ENCODE measurements around the gene AK9. TPM values are rescaled to one million over a fixed set of nuclear protein-coding genes. Genes with fewer than 3 reads are reported as not detected.

AK9 gene
- polyA plus RNA-seq, 1 of the 3 experiments (the other 2 are of a cell fraction), result 0.76 TPM

GRCh38 chr6:109514946-109515345 lies 176.1 kb downstream of the AK9 start:
- 65% methylated on average over 3 of the region's 3 CpGs for WGBS (ENCODE audit: low lambda C conversion rate)
- peak overlapping the region in 1 of 2 experiments; percentile 77; a peak in 1 of 4 replicates for H3K27ac ChIP-seq (ENCODE audit: low read depth in 2 of 2, low read length in 1 of 2)
- H4K20me1 ChIP-seq (ENCODE audit: insufficient read depth), result no peaks in the 10 kb centered on the region
- no peak overlapping the region for H3K4me3 ChIP-seq (ENCODE audit: low read depth in 2 of 2, low read length in 1 of 2)
- H3F3A ChIP-seq (replicated peaks; ENCODE audit: insufficient read depth), result peaks cover 4% of the 10 kb centered on the region
- H3K4me1 ChIP-seq (ENCODE audit: control insufficient read depth in 1 of 2, insufficient read depth in 2 of 2, low read depth in 1 of 2, low read length in 1 of 2), result peaks cover 0 to 23% of the 10 kb centered on the region in 2 experiments; a peak in 1 of 4 replicates
- H3K4me2 ChIP-seq, result no peak overlapping the region; the same call in 1 of the 2 replicates
- no peak overlapping the region for H3K9ac ChIP-seq
- ChIA-PET CTCF (interaction anchor here (1.1 kb wide), 1 partner anchor 13 kb away, joined by 3 read pairs; no protein-coding TSS in a partner anchor), POLR2A (no interaction called here)
- TF ChIP-seq JUND (IDR thresholded peaks at IDR 0.05) (no peak), YY1 (IDR thresholded peaks at IDR 0.05; ENCODE audit: low read depth) (no peak), RXRA (IDR thresholded peaks at IDR 0.05; ENCODE audit: borderline replicate concordance, low read depth) (no peak), EZH2phosphoT487 (IDR thresholded peaks at IDR 0.05; ENCODE audit: borderline replicate concordance, low read depth) (no peak), ZBTB33 (IDR thresholded peaks at IDR 0.05; ENCODE audit: borderline replicate concordance, low read depth) (no peak), CTCF (IDR thresholded peaks at IDR 0.05) (no peak), PBX3 (IDR thresholded peaks at IDR 0.05) (no peak), TEAD4 (IDR thresholded peaks at IDR 0.05; ENCODE audit: borderline replicate concordance, insufficient read depth) (no peak), NRF1 (IDR thresholded peaks at IDR 0.05; ENCODE audit: low read depth, low read length) (no peak), FOSL2 (IDR thresholded peaks at IDR 0.05; ENCODE audit: borderline replicate concordance, low read depth) (no peak)
- H2AFZ ChIP-seq (ENCODE audit: low read depth), result 0 out of 2 replicates have a peak overlapping the region, but pooled peaks have one; percentile 38
- H3K27me3 ChIP-seq (ENCODE audit: insufficient read depth), result no peaks in the 10 kb centered on the region
- H3K36me3 ChIP-seq (replicated peaks in 1 of 2; ENCODE audit: control insufficient read depth in 1 of 2, insufficient read depth in 2 of 2, low read length in 1 of 2), result no peaks in the 10 kb centered on the region
- no peak for DNase-seq
- no peaks in the 10 kb centered on the region for H3K9me2 ChIP-seq
- H3K9me3 ChIP-seq, result no peaks in the 10 kb centered on the region
- no peaks in the 10 kb centered on the region for H3K79me2 ChIP-seq (ENCODE audit: insufficient read depth)

- Histone ChIP-seq H3K27ac (ENCODE audit: low read depth in 2 of 2, low read length in 1 of 2) (peak overlapping the region in 1 of 2 experiments; percentile 77; a peak in 2 of 4 replicates), H3K9me2 (no peaks in the 10 kb centered on the region), H3K36me3 (replicated peaks in 1 of 2; ENCODE audit: control insufficient read depth in 1 of 2, insufficient read depth in 2 of 2, low read length in 1 of 2) (no peaks in the 10 kb centered on the region), H3F3A (replicated peaks; ENCODE audit: insufficient read depth) (peaks cover 4% of the 10 kb centered on the region), H3K4me3 (ENCODE audit: low read depth in 2 of 2, low read length in 1 of 2) (no peak overlapping the region), H3K4me1 (ENCODE audit: control insufficient read depth in 1 of 2, insufficient read depth in 2 of 2, low read depth in 1 of 2, low read length in 1 of 2) (peaks cover 0 to 23% of the 10 kb centered on the region in 2 experiments; a peak in 1 of 4 replicates), H4K20me1 (ENCODE audit: insufficient read depth) (no peaks in the 10 kb centered on the region), H2AFZ (ENCODE audit: low read depth) (0 out of 2 replicates have a peak overlapping the region, but pooled peaks have one; percentile 19), H3K27me3 (ENCODE audit: insufficient read depth) (no peaks in the 10 kb centered on the region), H3K4me2 (peak overlapping the region; percentile 59), H3K9me3 (no peaks in the 10 kb centered on the region), H3K9ac (peak overlapping the region; percentile 27; the same call in 1 of the 2 replicates), H3K79me2 (ENCODE audit: insufficient read depth) (no peaks in the 10 kb centered on the region)
- TF ChIP-seq FOXM1 (IDR thresholded peaks at IDR 0.05; ENCODE audit: low read depth) (0 out of 2 replicates have a peak, but pooled peaks have one; percentile 20), RXRA (IDR thresholded peaks at IDR 0.05; ENCODE audit: borderline replicate concordance, low read depth) (peak; percentile 38; the same call in 1 of the 2 replicates), GATA2 (CRISPR knock-in tag; IDR thresholded peaks at IDR 0.05) (no peak), MEF2A (IDR thresholded peaks at IDR 0.05; ENCODE audit: borderline replicate concordance, low read depth) (peak; percentile 87), GABPA (IDR thresholded peaks at IDR 0.05; ENCODE audit: low read depth) (no peak), TCF12 (IDR thresholded peaks at IDR 0.05) (peak; percentile 58), NFIC (IDR thresholded peaks at IDR 0.05; ENCODE audit: borderline replicate concordance) (0 out of 2 replicates have a peak, but pooled peaks have one; percentile 12), JUND (IDR thresholded peaks at IDR 0.05) (0 out of 2 replicates have a peak, but pooled peaks have one; percentile 23), RCOR1 (IDR thresholded peaks at IDR 0.05; ENCODE audit: low read length) (no peak), CTCF (IDR thresholded peaks at IDR 0.05) (no peak)
- ChIA-PET CTCF (interaction anchor here (1.5 kb wide), 1 partner anchor 526 kb away, joined by 3 read pairs; no protein-coding TSS in a partner anchor), POLR2A (no interaction called here)
- no peak for DNase-seq
- 70% methylated on average over 2 of the region's 2 CpGs for WGBS (ENCODE audit: low lambda C conversion rate)
Measured at GRCh38 chr6:109513571-109514071, 177.4 kb downstream of the AK9 start.
